K562 (cell line): ENCODE results near the gene CTF1. TPM values are rescaled to one million over a fixed set of nuclear protein-coding genes. Genes with fewer than 3 reads are reported as not detected.

Source experiments
- ELF4 ChIP-seq: fragments of 450-650 bp; formaldehyde crosslinking; IDR thresholded peaks from 2 replicates; pipeline ENCODE4 v1.4.0; 2022; ENCODE audit warnings: missing genetic modification characterization
- ERF ChIP-seq: fragments of 450-650 bp; formaldehyde crosslinking; IDR thresholded peaks from 2 replicates; pipeline ENCODE4 v1.4.0; 2020; ENCODE audit warnings: mild to moderate bottlenecking, mixed read lengths
- HDGF ChIP-seq: fragments of 450-650 bp; IDR thresholded peaks from 2 replicates; pipeline ENCODE4 v1.6.1; 2016
- KHSRP ChIP-seq: fragments of 450-650 bp; IDR thresholded peaks from 2 replicates; pipeline ENCODE4 v1.6.1; 2017
- LARP7 ChIP-seq: fragments of 450-650 bp; IDR thresholded peaks from 2 replicates; pipeline ENCODE4 v1.6.1; 2016
- MECOM ChIP-seq: fragments of 250-450 bp; sonication (Bioruptor Pico); IDR thresholded peaks from 2 replicates; pipeline ENCODE4 v1.8.0; 2022; ENCODE audit warnings: inconsistent platforms
- MED1 ChIP-seq: sonication (generic); formaldehyde crosslinking; IDR thresholded peaks from 2 replicates; pipeline ENCODE4 v1.8.1; 2023; ENCODE audit warnings: missing genetic modification reagents, borderline replicate concordance
- MYBL2 ChIP-seq, 2 experiments: fragments of 450-650 bp in 1 of 2; sonication (generic) in 1 of 2; formaldehyde crosslinking in 1 of 2; IDR thresholded peaks; 2 replicates each; pipeline versions ENCODE4 v1.6.1 to v1.8.1; 2017 to 2022; ENCODE audit warnings: borderline replicate concordance in 1 of 2, inconsistent platforms in 1 of 2, low read depth in 1 of 2, mild to moderate bottlenecking in 1 of 2, missing genetic modification reagents in 1 of 2, moderate library complexity in 1 of 2
- NCOA1 ChIP-seq: fragments of 450-650 bp; IDR thresholded peaks from 2 replicates; pipeline ENCODE4 v1.6.1; 2016; ENCODE audit warnings: low read depth
- POLR2AphosphoS5 ChIP-seq: IDR thresholded peaks from 2 replicates; pipeline ENCODE4 v1.6.1; 2011; ENCODE audit warnings: mild to moderate bottlenecking, low read depth, low read length, moderate library complexity; ENCODE audit not compliant: control insufficient read depth, insufficient read depth
- RNF2 ChIP-seq: sonication (generic); IDR thresholded peaks from 2 replicates; pipeline ENCODE4 v1.6.1; 2016
- TARDBP ChIP-seq: fragments of 450-650 bp; IDR thresholded peaks from 2 replicates; pipeline ENCODE4 v1.6.1; 2016
- ZNF133 ChIP-seq: fragments of 250-450 bp; sonication (Bioruptor Pico); IDR thresholded peaks from 2 replicates; pipeline ENCODE4 v1.4.0; 2020; ENCODE audit warnings: mild to moderate bottlenecking
- ZNF280B ChIP-seq: fragments of 250-450 bp; sonication (Bioruptor Pico); IDR thresholded peaks from 2 replicates; pipeline ENCODE4 v1.5.1; 2021; ENCODE audit warnings: mild to moderate bottlenecking
- ZNF407 ChIP-seq: fragments of 450-650 bp; IDR thresholded peaks from 2 replicates; pipeline ENCODE4 v1.6.1; 2016; ENCODE audit warnings: low read depth
- ZNF41 ChIP-seq: fragments of 250-450 bp; sonication (Bioruptor Pico); conservative IDR thresholded peaks from 2 replicates; pipeline ENCODE4 v1.4.0; 2020; ENCODE audit warnings: mild to moderate bottlenecking
- ZNF668 ChIP-seq: fragments of 250-450 bp; sonication (Bioruptor Pico); IDR thresholded peaks from 2 replicates; pipeline ENCODE4 v1.8.0; 2022; ENCODE audit warnings: mild to moderate bottlenecking, inconsistent platforms
- polyA plus RNA-seq, 8 experiments: library from polyadenylated mRNA; depleted of rRNA in 4 of 8; stranded (reverse) in 5 of 8; unstranded in 3 of 8; fragments of >200 nt; fragmentation: Nextera tagmentation in 2 of 8; fragmentation: Illumina TruSeq in 1 of 8; extraction: Ambion mirVana in 2 of 8; extraction: Trizol in 1 of 8; gene quantifications; 2 replicates each; pipeline versions ENCODE4 v1.2.1 to v1.2.3, GENCODE V29; 2011 to 2014; ENCODE audit warnings: inconsistent platforms in 1 of 8, missing spikeins in 1 of 8
- total RNA-seq, 7 experiments: library from RNA; depleted of rRNA in 6 of 7; stranded (reverse); fragments of >200 nt in 6 of 7; fragmentation: Illumina TruSeq in 2 of 7; extraction: Trizol in 2 of 7; gene quantifications; 2 replicates each; pipeline versions ENCODE4 v1.2.1 to v1.2.3, GENCODE V29; 2011 to 2021; ENCODE audit warnings: low replicate concordance in 1 of 7

CTF1 gene
- total and polyA plus RNA-seq, 9 of the 15 experiments (the other 6 are each of a cell fraction or from before 2014, with no cell fraction given): 0.24 to 2.5 (median 0.44) TPM

- TF ChIP-seq ZNF280B (CRISPR knock-in tag) (no peak), NCOA1 (no peak), HDGF (peak; percentile 92), MED1 (no peak), LARP7 (peak; percentile 53; the same call in 1 of the 2 replicates), ERF (CRISPR knock-in tag) (no peak), ELF4 (CRISPR knock-in tag) (0 out of 2 replicates have a peak, but pooled peaks have one; percentile 50), TARDBP (0 out of 2 replicates have a peak, but pooled peaks have one; percentile 24), RNF2 (peak; percentile 27; the same call in 1 of the 2 replicates), MECOM (CRISPR knock-in tag) (0 out of 2 replicates have a peak, but pooled peaks have one; percentile 14), ZNF133 (CRISPR knock-in tag) (no peak), POLR2AphosphoS5 (0 out of 2 replicates have a peak, but pooled peaks have one; percentile 18), KHSRP (no peak), ZNF668 (0 out of 2 replicates have a peak, but pooled peaks have one; percentile 26), ZNF407 (peak; percentile 31; the same call in 1 of the 2 replicates), MYBL2 (IDR thresholded peaks at IDR 0.05; ENCODE audit: low read depth) (peak; percentile 13; the same call in 1 of the 2 replicates), MYBL2 (CRISPR knock-in tag; IDR thresholded peaks at IDR 0.05; ENCODE audit: borderline replicate concordance) (no peak), ZNF41 (CRISPR knock-in tag) (no peak)
Observed at GRCh38 chr16:30895627-30896260, 670 bp upstream of the CTF1 start (continued).
